NCI-H1092 treated with DMSO at 0.1 percent for 48 hours (cell line): Measurements from ENCODE around the gene GJC3.
"Not testable (repeated sequence)": the region's sequence is repeated elsewhere in the genome, so short reads cannot be mapped to it uniquely, and the experiment has no call there.

Source experiments
- DNase-seq: peaks from one replicate; lab custom pipeline; 2025; lab: John Stamatoyannopoulos, UW

GJC3 gene, protein sequence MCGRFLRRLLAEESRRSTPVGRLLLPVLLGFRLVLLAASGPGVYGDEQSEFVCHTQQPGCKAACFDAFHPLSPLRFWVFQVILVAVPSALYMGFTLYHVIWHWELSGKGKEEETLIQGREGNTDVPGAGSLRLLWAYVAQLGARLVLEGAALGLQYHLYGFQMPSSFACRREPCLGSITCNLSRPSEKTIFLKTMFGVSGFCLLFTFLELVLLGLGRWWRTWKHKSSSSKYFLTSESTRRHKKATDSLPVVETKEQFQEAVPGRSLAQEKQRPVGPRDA

DNA sequence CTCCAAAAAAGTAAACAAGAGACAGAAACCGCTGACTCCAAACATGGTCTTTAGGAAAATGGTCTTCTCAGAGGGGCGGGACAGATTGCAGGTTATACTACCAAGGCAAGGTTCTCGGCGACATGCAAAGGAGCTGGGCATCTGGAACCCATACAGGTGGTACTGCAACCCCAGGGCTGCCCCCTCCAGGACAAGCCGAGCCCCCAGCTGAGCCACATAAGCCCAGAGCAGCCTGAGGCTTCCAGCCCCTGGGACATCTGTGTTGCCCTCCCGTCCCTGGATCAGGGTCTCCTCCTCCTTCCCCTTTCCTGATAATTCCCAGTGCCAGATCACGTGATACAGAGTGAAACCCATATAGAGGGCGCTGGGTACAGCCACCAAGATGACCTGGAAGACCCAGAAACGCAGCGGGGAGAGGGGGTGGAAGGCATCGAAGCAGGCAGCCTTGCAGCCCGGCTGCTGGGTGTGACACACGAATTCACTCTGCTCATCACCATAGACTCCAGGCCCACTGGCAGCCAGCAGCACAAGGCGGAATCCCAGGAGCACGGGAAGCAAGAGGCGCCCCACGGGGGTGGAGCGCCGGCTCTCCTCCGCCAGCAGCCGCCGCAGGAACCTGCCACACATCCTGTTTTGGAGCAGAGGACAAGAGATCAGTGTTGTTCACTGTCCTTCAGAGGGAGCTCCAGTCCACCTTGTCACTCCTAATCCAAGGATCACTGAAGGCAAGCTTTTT, at the start of gene GJC3:
TSS of gene GJC3 (minus strand) at position 627 of the 736 bp plus-strand sequence. CDS start at position 627, 0 bp downstream.
- DNase-seq = peak; percentile 91

DNA sequence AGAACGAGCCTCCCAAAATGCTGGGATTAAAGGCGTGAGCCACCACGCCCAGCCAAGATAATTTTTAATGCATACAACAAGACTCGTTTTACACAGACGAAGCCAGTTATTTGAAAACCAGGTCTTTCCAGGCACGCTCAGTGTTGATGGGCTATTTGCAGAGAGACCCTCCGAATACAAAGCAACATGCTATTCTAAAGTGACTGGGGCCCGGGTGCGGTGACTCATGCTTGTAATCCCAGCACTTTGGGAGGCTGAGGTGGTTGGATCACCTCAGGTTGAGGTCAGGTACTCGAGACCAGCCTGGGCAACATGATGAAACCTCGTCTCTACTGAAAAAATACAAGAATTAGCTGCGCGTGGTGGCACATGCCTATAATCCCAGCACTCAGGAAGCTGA, 47.2 kb upstream of the GJC3 start:
- DNase-seq = no peak

DNA sequence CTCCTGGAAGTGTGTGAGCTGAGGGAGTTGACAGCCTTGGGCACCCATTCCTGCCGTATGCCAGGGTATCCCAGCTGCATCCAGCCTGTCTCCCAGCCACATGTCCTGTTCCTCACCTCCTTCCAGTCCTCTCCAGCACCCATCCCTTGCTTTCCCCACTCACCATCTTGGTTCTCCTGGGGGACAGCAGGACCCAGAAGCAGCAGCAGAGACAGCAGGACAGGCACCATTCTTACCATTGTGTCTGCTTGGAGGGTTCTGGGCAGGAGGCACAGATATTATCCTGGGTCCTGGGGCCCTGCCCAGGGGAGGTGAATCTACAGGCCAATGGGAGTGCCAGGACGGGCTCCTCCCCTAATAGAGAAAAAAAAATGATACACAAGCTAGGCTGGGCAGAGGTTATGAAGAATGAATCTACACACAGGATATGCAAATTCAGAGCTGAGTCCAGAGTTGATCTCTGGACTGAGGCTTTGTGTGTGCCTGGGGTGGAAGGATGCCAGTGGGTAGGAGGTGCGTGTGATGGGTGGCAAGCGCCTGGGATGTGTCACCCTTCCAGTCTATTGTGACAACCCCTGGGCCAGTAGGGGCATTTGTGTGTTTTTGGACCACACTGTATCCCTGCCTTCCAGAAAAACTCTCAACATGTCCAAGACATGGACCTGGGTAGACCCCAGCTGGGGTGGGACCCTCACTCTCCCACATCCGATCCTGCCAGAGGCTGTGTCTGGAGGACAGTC, 46.5 kb upstream of the GJC3 start, which contains the start of gene AZGP1:
TSS of gene AZGP1 (minus strand) at position 250 of the 740 bp plus-strand sequence. CDS start at position 239, 11 bp downstream.
- DNase-seq = no peak

DNA sequence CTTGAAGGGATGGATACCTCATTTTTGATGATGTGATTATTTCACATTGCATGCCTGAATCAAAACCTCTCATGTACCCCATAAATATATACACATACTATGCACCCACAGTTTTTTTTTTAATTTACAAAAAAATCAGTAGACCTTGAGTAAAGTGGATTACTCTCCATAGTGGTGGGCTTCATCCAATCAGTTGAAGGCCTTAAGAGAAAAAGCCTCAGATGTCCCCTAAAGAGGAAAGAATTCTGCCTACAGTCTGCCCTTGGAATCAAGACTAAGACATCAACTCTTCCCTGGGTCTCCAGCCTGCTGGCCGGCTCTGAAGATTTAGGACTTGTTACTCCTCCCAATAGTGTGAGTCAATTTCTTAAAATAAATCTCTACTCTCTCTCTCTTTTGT, 45.3 kb upstream of the GJC3 start:
- DNase-seq = no peak

DNA sequence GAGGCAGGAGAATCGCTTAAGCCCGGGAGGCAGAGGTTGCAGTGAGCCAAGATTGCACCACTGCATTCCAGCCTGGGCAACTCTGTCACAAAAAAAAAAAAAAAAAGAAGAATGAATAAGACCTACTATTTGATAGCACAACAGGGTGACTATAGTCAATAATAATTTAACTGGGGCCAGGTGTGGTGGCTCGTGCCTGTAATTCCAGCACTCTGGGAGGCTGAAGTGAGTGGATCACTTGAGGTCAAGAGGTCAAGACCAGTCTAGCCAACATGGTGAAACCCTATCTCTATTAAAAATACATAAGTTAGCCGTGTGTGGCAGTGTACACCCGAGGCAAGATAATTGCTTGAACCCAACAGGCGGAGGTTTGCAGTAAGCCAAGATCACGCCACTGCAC, 44.4 kb upstream of the GJC3 start:
- DNase-seq = not testable (repeated sequence)

DNA sequence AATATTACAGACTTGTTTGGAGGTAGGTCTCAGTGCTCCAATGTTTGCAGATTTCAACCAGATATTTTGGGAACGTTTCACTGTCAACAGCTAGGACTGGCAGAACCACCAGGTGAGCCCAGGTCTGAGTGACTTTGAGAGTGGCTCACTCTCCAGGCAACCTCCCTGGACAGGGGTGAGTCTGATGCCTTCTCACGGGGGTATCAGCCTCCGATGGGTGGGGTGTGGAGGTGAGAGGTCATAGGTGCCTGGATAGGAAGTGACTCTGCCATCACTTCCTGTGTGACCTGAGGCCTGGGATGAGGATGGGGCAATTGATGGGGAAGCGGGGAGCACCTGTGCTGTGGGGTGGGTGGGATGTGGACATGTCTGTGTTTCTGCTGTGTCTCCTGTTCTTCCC, 41.8 kb upstream of the GJC3 start:
- DNase-seq = no peak

DNA sequence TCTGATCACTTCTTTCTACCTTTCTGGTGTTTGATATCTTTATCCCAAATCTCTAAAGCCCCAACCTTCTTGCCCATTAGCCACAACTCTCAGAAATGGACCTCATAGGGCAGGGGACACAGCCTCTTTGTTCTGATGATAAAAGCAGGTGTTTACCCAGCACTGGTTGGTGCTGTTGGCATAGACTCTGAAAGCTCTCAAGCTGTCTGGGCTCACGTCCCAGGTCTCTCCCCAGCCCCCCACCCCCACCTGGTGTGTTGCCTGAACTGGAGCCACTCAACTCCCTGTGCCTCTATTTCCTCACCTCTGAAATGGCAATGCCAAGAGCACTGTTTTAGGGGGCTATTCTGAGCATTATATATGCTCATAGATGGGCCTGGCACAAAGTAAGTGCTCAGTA, 40.4 kb upstream of the GJC3 start:
- DNase-seq = peak; percentile 95

DNA sequence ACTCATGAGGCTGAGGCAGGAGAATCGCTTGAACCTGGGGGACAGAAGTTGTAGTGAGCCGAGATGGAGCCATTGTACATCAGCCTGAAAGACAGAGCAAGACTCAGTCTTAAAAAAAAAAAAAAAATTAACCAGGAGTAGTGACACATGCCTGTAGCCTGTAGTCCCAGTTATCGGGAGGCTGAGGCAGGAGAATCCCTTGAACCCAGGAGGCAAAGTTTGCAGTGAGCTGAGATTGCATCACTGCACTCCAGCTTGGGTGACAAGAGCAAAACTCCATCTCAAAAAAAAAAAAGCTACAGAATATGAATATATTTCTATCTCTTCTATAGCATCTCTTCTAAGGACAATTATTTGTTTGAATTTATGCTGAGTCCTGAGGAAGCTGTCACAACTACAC, 39.9 kb upstream of the GJC3 start:
- no peak for DNase-seq

DNA sequence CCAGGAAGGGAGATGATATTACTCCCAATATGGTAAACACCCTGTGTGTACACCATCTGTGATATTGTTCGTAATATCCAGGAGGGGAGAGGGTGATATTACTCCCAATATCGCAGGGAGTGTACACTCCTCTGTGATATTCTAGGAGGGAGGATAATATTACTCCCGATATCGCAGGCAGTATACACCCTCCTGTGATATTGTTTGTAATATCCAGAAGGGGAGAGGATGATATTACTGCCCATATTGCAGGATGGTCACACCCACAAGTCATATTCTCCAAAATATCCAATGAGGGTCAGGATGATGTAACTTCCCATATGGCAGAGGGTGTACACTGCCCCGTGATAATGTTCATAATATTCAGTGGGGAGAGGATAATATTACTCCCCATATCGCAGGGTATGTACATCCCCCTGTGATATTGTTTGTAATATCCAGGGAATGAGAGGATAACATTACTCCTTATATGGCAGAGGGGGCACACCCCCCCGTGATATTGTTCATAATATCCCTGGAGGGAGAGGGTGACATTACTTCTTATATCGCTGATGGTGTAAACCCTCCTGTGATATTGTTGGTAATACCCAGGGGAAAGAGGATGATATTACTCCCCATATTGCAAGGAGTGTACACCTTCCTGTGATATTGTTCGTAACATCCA, 29.3 kb upstream of the GJC3 start:
- DNase-seq = no peak

DNA sequence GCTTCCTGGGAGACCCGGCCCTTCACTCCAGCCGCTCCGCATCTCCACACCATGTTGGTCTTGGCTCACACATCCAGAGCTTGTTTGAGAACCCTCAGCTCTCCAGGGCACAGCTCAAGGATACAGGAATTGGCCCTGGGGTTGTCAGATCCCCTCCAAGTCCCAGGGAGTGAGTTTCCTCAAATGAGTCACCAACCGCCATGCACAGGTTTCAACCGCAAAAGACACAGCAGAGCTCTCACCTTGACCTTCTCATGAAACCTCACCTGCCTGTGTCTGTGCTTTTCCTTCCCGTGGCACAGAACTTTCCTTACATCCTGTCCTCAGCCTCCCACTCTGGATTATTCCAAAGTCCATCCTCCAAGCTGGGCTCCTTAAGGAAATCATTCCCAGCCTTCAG, 25.8 kb upstream of the GJC3 start:
- no peak for DNase-seq

DNA sequence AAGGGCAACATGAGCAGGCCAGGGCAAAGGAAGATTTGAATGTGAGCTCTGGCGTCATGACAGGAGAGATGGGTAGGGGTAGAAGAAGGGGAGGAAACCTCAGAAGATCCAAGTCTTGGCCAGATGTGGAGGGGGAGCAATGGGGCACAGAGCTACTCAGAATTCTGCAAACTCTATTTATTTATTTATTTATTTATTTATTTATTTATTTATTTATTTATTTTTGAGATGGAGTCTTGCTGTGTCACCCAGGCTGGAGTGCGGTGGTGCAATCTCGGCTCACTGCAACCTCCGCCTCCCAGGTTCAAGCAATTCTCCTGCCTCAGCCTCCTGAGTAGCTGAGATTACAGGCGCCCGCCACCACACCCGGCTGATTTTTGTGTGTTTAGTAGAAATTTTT, 25.2 kb upstream of the GJC3 start:
- not testable (repeated sequence) for DNase-seq

DNA sequence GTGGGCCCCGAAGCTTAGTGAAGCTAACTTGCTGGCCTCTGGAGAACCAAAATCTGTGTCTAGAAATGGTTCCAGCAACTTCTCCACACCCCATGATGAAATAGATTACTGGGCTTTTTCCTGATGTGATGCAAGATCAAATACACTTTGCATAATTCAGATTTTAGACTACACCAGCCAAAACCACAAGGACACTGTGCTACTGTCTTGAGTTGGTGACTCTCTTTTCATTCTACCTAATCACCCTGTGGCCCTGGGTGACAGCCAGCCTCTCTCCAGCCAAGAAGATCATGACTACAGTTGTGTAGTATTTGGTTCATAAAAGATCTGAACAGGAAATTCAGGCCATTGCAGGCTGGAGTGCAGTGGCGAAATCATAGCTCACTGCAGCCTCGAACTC, 24.2 kb upstream of the GJC3 start:
- DNase-seq = no peak

DNA sequence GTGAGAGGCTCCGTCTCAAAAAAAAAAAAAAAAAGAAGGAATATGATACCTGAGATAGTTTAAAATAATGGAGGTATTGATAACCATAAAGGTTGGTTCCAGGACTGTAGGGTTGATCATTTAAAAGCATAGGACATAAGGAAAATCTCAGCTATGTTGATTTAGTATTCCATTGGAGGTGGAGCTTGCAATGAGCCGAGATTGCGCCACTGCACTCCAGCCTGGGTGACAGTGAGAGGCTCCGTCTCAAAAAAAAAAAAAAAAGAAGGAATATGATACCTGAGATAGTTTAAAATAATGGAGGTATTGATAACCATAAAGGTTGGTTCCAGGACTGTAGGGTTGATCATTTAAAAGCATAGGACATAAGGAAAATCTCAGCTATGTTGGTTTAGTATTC, 23.2 kb upstream of the GJC3 start:
- not testable (repeated sequence) for DNase-seq

DNA sequence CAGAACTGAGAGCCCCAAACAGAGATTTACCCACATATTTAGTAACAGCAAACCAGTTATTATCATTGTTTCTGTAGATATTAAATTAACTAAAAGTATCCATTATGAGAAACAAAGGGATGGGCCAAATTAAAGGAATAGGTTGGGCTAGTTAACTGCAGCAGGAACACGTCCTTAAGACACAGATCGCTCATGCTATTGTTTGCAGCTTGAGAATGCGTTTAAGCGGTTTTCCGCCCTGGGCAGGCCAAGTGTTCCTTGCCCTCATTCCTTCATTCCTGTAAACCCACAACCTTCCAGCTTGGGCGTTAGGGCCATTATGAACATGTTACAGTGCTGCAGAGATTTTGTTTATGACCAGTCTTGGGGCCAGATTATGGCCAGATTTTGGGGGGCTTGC, 21.4 kb upstream of the GJC3 start:
- not testable (repeated sequence) for DNase-seq

DNA sequence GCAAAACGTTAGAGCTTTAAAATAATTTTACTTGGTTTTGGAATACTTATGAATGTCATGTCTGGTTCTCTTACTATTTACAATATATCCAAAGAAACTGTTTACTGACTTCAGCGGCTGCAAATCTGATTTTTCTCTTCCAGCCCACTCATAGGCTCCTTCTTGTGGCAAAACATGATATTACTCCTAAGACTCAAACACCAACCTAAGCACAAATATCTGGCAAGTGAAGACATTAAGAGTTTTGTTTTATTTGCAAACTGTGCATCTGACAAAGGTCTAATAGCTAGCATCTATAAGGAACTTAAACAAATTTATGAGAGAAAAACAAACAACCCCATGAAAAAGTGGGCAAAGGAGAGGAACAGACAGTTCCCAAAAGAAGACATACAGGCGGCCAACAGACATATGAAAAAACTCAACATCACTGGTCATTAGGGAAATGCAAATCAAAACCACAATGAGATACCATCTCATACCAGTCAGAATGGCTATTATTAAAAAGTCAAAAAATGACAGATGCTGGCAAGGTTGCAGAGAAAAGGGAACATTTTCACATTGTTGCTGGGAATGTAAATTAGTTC, 20.3 kb upstream of the GJC3 start:
- DNase-seq = peak; percentile 9

DNA sequence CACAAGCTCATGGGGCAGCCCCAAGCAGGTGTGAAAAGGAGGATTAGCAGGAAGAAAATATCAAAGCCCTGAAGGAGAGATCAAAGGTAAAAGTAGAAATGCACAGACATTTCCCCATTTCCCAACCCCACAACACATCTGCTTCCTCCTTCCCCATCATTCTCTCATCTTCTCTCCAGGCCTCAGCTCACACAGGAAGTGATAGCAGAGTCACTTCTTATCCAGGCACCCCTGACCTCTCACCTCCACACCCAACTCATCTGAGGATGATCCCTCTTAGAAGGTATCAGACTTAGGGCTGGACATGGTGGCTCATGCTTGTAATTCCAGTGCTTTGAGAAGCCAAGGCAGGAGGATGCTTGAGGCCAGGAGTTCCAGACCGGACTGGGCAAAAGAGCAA, 18.2 kb upstream of the GJC3 start:
- DNase-seq = no peak

DNA sequence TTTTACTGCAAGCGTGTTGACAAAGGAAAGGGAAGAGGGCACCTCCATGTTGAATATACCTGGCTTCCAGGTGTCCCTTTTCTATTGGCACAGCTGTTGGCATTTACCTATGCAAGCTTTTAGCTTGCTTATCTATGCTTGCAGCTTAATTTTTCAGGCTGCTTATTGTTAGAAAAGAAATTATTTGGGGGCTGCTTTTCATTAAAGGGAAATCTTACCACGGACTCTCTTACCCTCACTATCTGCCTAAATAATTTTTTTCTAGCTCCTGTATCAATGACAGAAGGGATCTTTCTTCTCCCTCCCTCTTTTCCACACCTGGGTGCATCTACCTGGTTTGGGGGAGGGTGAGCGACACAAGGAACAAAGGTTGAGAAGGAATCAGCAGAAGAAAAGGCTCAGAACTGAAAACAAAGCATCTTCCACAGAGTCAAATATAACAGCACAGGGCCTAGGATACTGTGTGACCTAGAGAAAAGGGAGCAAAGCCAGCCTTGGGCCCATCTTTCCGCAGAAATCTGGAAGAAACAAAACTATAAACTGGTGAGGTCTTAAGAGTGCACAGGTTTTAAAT, 15.2 kb upstream of the GJC3 start:
- DNase-seq = no peak

DNA sequence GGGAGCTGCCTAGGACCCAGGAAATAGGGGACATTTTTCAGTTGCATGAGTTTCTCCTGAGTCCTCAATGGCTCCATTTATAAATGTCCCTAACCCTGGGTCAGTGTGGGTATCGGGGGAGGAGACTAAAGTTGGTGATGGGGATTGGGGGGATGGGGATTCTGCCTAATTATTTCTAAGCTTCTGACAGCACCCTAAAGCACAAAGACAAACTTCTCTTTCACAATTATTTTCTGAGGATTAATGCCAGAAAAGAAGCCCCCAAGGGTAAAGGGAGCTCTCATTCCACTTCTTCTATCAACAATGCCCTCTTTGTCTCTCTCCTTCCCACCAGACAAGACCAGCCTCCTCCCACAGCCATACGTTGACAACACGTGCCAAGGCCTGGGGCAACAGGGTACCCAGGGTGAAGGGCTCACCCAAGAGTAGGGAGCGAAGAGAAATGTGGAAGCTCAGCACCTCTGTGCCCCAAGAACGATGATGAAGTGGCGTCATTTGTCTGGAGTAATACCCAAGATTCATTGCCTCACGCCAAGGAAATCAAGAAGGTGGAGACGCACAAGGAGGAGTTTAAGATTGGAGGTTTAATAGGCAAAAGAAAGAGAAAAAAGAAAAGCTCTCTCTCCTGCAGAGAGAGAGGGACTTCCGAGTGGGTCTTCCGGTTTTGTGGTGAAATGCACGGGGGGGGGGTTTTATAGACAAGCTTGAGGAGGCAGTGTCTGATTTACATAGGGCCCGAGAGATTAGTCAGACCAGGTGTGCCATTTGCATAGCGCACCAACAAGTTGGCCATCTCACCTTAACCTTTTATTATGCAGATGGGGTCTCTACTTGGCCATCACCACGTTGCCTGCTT, 14.4 kb upstream of the GJC3 start:
- DNase-seq = no peak

DNA sequence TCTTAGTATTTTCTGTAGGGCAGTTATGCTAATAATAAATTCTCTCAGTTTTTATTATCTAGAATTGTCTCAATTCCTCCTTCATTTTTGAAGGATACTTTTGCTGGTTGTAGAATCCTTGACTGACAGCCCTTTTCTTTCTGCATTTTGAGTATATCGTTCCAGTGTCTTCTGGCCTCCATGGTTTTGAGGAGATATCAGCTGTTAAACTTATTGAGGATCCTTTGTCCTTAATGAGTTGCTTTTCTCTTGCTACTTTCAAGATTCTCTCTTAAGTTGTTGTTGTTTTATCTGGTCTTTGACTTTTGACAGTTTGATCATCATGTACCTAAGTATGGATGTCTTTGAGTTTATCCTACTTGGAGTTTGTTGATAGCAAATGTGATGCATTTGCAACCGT, 8.9 kb upstream of the GJC3 start:
- DNase-seq = no peak

DNA sequence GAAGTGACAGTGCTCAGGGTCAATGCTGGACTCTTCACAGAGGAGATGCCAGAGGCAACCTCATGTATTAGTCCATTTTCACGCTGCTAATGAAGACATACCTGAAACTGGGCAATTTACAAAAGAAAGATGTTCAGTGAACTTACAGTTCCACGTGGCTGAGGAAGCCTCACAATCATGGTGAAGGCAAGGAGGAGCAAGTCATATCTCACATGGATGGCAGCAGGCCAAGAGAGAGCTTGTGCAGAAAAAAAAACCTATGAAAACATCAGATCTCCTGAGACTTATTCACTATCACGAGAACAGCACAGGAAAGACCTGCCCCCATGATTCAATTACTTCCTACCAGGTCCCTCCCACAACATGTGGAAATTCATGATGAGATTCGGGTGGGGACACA, 5.6 kb upstream of the GJC3 start:
- DNase-seq = not testable (repeated sequence)

DNA sequence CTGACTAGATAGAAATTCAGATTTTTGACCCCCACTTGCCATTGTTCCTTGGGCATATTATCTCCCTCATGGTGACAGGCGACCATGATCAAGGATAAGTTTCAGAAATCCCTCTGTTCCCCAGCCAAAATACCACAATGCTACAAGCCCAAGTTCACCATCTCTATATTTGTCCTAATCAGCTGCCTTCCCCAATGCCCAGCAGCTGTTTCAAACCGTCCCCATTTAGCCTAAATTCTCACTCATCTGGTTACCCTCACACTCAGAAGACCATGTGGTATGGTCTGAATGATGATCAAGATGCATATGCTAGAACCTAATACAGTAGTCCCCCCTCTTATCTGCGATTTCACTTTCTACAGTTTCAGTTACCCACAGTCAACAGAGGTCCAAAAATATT, 956 bp upstream of the GJC3 start:
- DNase-seq = no peak
